H1 (cell line): ENCODE results near the gene SH3TC2. TPM values are rescaled to one million over a fixed set of nuclear protein-coding genes. Genes with fewer than 3 reads are reported as not detected.

Experiments
- CTBP2 ChIP-seq: IDR thresholded peaks from 2 replicates; pipeline ENCODE4 v1.7.0; 2011; ENCODE audit warnings: borderline replicate concordance, mild to moderate bottlenecking, moderate library complexity, mixed read lengths, low read length; ENCODE audit not compliant: insufficient read depth, insufficient read length
- KDM5A ChIP-seq: fragments of 200-600 bp; IDR thresholded peaks from 2 replicates; pipeline ENCODE4 v1.7.1; 2012; ENCODE audit warnings: mild to moderate bottlenecking, low read length, inconsistent platforms, mixed read lengths
- NANOG ChIP-seq: IDR thresholded peaks from 2 replicates; pipeline ENCODE4 v1.6.1; 2011; ENCODE audit warnings: low read length, low read depth, mild to moderate bottlenecking, inconsistent platforms; ENCODE audit not compliant: insufficient read depth, poor library complexity, severe bottlenecking
- NRF1 ChIP-seq: IDR thresholded peaks from 2 replicates; pipeline ENCODE4 v1.6.1; 2011; ENCODE audit warnings: mild to moderate bottlenecking, low read depth, low read length, improper control_type of control experiment
- SP1 ChIP-seq: IDR thresholded peaks from 2 replicates; pipeline ENCODE4 v1.6.1; 2011; ENCODE audit warnings: low read depth, low read length
- SRF ChIP-seq: IDR thresholded peaks from 2 replicates; pipeline ENCODE4 v1.6.1; 2011; ENCODE audit warnings: mild to moderate bottlenecking, low read depth, low read length, moderate library complexity
- polyA plus RNA-seq, 7 experiments: library from polyadenylated mRNA; depleted of rRNA in 3 of 7; stranded (reverse) in 5 of 7; unstranded in 2 of 7; fragments of >200 nt in 5 of 7; fragments of 200-250 nt in 2 of 7; gene quantifications; 1 replicate in 5 of 7; 2 replicates in 1 of 7; 4 replicates in 1 of 7; pipeline versions ENCODE4 v1.2.1 to v1.2.3, GENCODE V29; 2011 to 2013; ENCODE audit warnings: missing spikeins in 2 of 7, mixed read lengths in 2 of 7
- total RNA-seq: library from RNA; stranded (reverse); fragmentation: NEBNext Ultra II Directional; extraction: Animal tissue kit (Norgen Biotek cat#: 25700); gene quantifications from 2 replicates; pipeline ENCODE4 v1.2.1, GENCODE V29; 2021

The SH3TC2 gene
- total and polyA plus RNA-seq, 2 of the 8 experiments (the other 6 are each of a cell fraction or from before 2014, with no cell fraction given): 0.11 to 0.80 TPM

DNA sequence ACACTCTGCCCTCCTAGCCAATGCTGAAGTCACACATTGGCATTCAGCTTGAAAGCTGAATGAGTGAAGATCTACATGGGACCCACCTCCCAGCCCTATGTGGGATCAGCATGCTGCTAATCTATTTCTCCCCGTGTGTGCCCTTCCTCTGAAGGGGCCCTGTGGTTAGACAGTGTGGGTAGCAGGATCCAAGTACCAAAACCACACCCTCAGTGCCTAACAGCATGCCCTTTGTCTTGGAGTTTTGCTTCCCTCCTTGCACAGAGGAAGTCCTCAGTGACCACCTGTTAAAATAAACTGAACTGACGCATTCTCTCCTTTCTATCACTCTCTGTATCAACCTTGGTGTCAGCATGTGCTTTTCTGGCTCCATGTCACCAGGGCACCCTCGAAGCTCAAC is 25.0 kb downstream of the SH3TC2 start (continued):
- TF ChIP-seq NRF1 (no peak), SP1 (no peak), NANOG (no peak), CTBP2 (no peak), KDM5A (no peak), SRF (no peak)
- TF ChIP-seq, all 59 proteins: peak for 0
